ENCODE measurements around the gene ZBTB7A.

DNA sequence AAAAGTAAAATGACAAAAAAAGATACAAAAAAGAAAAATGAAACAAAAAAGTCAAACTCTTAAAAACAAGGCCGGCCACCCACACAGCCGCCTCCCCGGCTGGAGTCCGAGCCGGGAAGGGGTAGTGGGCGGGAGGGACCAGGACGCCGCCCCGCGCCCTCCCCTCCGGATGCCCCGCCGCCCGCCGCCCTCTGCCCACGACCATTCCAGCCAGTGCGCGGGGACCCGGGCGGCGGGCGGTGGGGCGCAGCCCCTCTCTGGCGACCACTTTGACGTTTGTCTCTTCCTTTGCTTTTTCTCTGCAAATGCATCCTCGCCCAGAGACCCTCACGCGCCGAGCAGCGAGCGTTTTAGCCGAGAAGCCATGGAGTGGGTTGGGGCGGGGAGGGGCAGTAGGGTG, 28.6 kb downstream of the ZBTB7A start:
- no peak for TF ChIP-seq CTCF (conservative IDR thresholded peaks at IDR 0.05; ENCODE audit: low read length)
- no peak for TF ChIP-seq EZH2phosphoT487 (IDR thresholded peaks at IDR 0.05; ENCODE audit: borderline replicate concordance)

All from Loucy (cell line).